CD4-positive, alpha-beta T cell treated with Interleukin-12 subunit alpha and Interleukin-12 subunit beta, for 1 hour (primary cell): ENCODE results near the gene TMEM250.

Source experiments
- DNase-seq: peaks from one replicate; pipeline ENCODE4 v3.0.0-alpha.2; 2020

The TMEM250 gene

GRCh38 chr9:136081826-136082495 lies 36.7 kb downstream of the TMEM250 start:
- no peak for DNase-seq

GRCh38 chr9:136081113-136081825 lies 37.4 kb downstream of the TMEM250 start:
- DNase-seq: no peak

GRCh38 chr9:136080716-136081112 lies 38.0 kb downstream of the TMEM250 start:
- DNase-seq: no peak

- no peak for DNase-seq
Observed at GRCh38 chr9:136079916-136080246, 38.8 kb downstream of the TMEM250 start.

GRCh38 chr9:136079211-136079915 lies 39.3 kb downstream of the TMEM250 start:
- DNase-seq: no peak

- no peak for DNase-seq
Observed at GRCh38 chr9:136078498-136079011, 40.1 kb downstream of the TMEM250 start.

GRCh38 chr9:136078024-136078423 lies 40.7 kb downstream of the TMEM250 start:
- no peak for DNase-seq

GRCh38 chr9:136077491-136077890 lies 41.2 kb downstream of the TMEM250 start:
- DNase-seq: no peak

GRCh38 chr9:136075881-136076678 lies 42.6 kb downstream of the TMEM250 start:
- DNase-seq: no peak

- no peak for DNase-seq
Observed at GRCh38 chr9:136075134-136075841, 43.4 kb downstream of the TMEM250 start.

- DNase-seq: no peak
Observed at GRCh38 chr9:136074706-136075105, 44.0 kb downstream of the TMEM250 start.
